Mesenchymal stem cell (in vitro differentiated cells and primary cell): Measurements from ENCODE around the gene CAVIN1.
"Not testable (repeated sequence)": the region's sequence is repeated elsewhere in the genome, so short reads cannot be mapped to it uniquely, and the experiment has no call there.

Source experiments
- DNase-seq: peaks from one replicate; pipeline ENCODE4 v3.0.0-alpha.2; 2013
- H2AFZ ChIP-seq: one replicate; pipeline ENCODE4 v1.6.1; 2013; ENCODE audit warnings: low read depth, mild to moderate bottlenecking, control low read depth, inconsistent platforms, low read length, moderate library complexity
- H2AK5ac ChIP-seq: 2 replicates; pipeline ENCODE4 v1.6.1; 2013; ENCODE audit warnings: low read length, moderate library complexity, mild to moderate bottlenecking, inconsistent platforms; ENCODE audit not compliant: severe bottlenecking
- H2BK120ac ChIP-seq: one replicate; pipeline ENCODE4 v1.6.1; 2013; ENCODE audit warnings: low read depth, mild to moderate bottlenecking, inconsistent platforms, low read length, moderate library complexity
- H2BK12ac ChIP-seq, 2 experiments: one replicate each; pipeline ENCODE4 v1.6.1; 2013; ENCODE audit warnings: inconsistent platforms in 2 of 2, low read length in 2 of 2, mild to moderate bottlenecking in 2 of 2, moderate library complexity in 2 of 2, control low read depth in 1 of 2
- H2BK15ac ChIP-seq: one replicate; pipeline ENCODE4 v1.6.1; 2013; ENCODE audit warnings: mild to moderate bottlenecking, low read depth, inconsistent platforms; ENCODE audit not compliant: poor library complexity, severe bottlenecking
- H2BK5ac ChIP-seq: 2 replicates; pipeline ENCODE4 v1.6.1; 2013; ENCODE audit warnings: low read depth, mild to moderate bottlenecking, low read length, control low read depth, inconsistent platforms; ENCODE audit not compliant: poor library complexity, severe bottlenecking
- H3K14ac ChIP-seq, 2 experiments: one replicate each; pipeline ENCODE4 v1.6.1; 2013; ENCODE audit warnings: inconsistent platforms in 2 of 2, low read length in 2 of 2, control low read depth in 1 of 2, mild to moderate bottlenecking in 1 of 2, moderate library complexity in 1 of 2
- H3K18ac ChIP-seq, 2 experiments: one replicate each; pipeline ENCODE4 v1.6.1; 2013; ENCODE audit warnings: inconsistent platforms in 2 of 2, low read length in 2 of 2, control low read depth in 1 of 2, low read depth in 1 of 2, mild to moderate bottlenecking in 1 of 2
- H3K23ac ChIP-seq, 2 experiments: one replicate each; pipeline ENCODE4 v1.6.1; 2013; ENCODE audit warnings: inconsistent platforms in 2 of 2, low read length in 2 of 2, mild to moderate bottlenecking in 2 of 2, moderate library complexity in 2 of 2, control low read depth in 1 of 2
- H3K27ac ChIP-seq: 2 replicates; pipeline ENCODE4 v1.5.1; 2013; ENCODE audit warnings: mild to moderate bottlenecking, moderate library complexity, low read length, control low read depth, inconsistent platforms; ENCODE audit not compliant: poor library complexity, severe bottlenecking
- H3K27me3 ChIP-seq, 2 experiments: 2 replicates each; pipeline versions ENCODE4 v1.6.1 to v1.7.0; 2013; ENCODE audit warnings: low read length in 2 of 2, mild to moderate bottlenecking in 2 of 2, moderate library complexity in 2 of 2, control low read depth in 1 of 2, inconsistent platforms in 1 of 2; ENCODE audit not compliant: control insufficient read depth in 1 of 2, insufficient read depth in 1 of 2
- H3K36me3 ChIP-seq, 2 experiments: 2 replicates each; pipeline versions ENCODE4 v1.6.1 to v1.7.0; 2013; ENCODE audit warnings: low read length in 2 of 2, control low read depth in 1 of 2, inconsistent platforms in 1 of 2, low read depth in 1 of 2, mild to moderate bottlenecking in 1 of 2; ENCODE audit not compliant: insufficient read depth in 2 of 2, control insufficient read depth in 1 of 2
- H3K4ac ChIP-seq, 2 experiments: one replicate each; pipeline ENCODE4 v1.6.1; 2013; ENCODE audit warnings: inconsistent platforms in 2 of 2, low read length in 2 of 2, mild to moderate bottlenecking in 2 of 2, moderate library complexity in 2 of 2, control low read depth in 1 of 2, low read depth in 1 of 2
- H3K4me1 ChIP-seq: 2 replicates; pipeline ENCODE4 v1.6.1; 2013; ENCODE audit warnings: low read depth, low read length, control low read depth; ENCODE audit not compliant: control insufficient read depth, insufficient read depth
- H3K4me2 ChIP-seq: 2 replicates; pipeline ENCODE4 v1.6.1; 2013; ENCODE audit warnings: low read length, mild to moderate bottlenecking, inconsistent platforms; ENCODE audit not compliant: poor library complexity, severe bottlenecking
- H3K4me3 ChIP-seq, 2 experiments: 2 replicates each; pipeline versions ENCODE4 v1.5.1 to v1.7.0; 2013; ENCODE audit warnings: low read length in 2 of 2, mild to moderate bottlenecking in 2 of 2, control low read depth in 1 of 2, low read depth in 1 of 2; ENCODE audit not compliant: insufficient read depth in 1 of 2
- H3K79me1 ChIP-seq: replicated peaks from 2 replicates; pipeline ENCODE4 v1.6.1; 2013; ENCODE audit warnings: mild to moderate bottlenecking, control low read depth, low read length, inconsistent platforms; ENCODE audit not compliant: poor library complexity, severe bottlenecking
- H3K9ac ChIP-seq: 2 replicates; pipeline ENCODE4 v1.7.0; 2013; ENCODE audit warnings: mild to moderate bottlenecking, low read length, moderate library complexity
- H3K9me3 ChIP-seq: 2 replicates; pipeline ENCODE4 v1.7.0; 2013; ENCODE audit warnings: mild to moderate bottlenecking, low read length; ENCODE audit not compliant: control insufficient read depth
- H4K8ac ChIP-seq: one replicate; pipeline ENCODE4 v1.6.1; 2013; ENCODE audit warnings: inconsistent platforms, mild to moderate bottlenecking, low read length, moderate library complexity
- H4K91ac ChIP-seq: one replicate; pipeline ENCODE4 v1.6.1; 2013; ENCODE audit warnings: mild to moderate bottlenecking, low read length, inconsistent platforms
- WGBS: methylation state at CpG from one replicate; pipeline ENCODE4 v1.1.7; 2013; ENCODE audit warnings: mixed read lengths; 5-methylcytosine and 5-hydroxymethylcytosine counted together

The CAVIN1 gene

DNA sequence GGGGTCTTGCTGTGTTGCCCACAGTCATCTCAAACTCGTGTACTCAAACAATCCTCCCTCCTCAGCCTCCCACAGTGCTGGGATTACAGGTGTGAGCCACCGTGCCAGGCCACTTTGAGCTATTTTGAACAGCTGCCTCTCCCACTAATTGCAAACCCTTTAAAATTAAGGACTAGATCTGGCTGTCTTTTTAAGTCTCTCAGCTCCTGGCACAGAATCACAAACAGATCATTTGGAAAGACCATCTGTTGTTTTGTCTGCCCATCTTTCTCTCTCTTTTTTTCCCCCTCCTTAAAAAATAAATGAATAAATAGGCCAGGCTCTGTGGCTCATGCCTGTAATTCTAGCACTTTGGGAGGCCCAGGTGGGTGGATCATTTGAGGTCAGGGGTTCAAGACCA lies 23.9 kb downstream of the CAVIN1 start:
- H2BK12ac ChIP-seq = no peak overlapping the region
- 84% methylated on average over 2 of the region's 2 CpGs for WGBS
- no peak overlapping the region for H4K8ac ChIP-seq
- H3K4me3 ChIP-seq = no peak overlapping the region
- H3K9me3 ChIP-seq = no peaks in the 10 kb centered on the region
- H2BK15ac ChIP-seq = no peak overlapping the region
- no peak overlapping the region for H3K27ac ChIP-seq
- H3K4me1 ChIP-seq = no peaks in the 10 kb centered on the region
- H2AK5ac ChIP-seq = no peak overlapping the region
- no peak overlapping the region for H3K4me2 ChIP-seq
- H2BK120ac ChIP-seq = no peak overlapping the region
- no peaks in the 10 kb centered on the region for H3K27me3 ChIP-seq
- H4K91ac ChIP-seq = no peak overlapping the region
- no peak overlapping the region for H3K18ac ChIP-seq
- H3K23ac ChIP-seq = no peak overlapping the region
- H3K79me1 ChIP-seq = peaks cover 9% of the 10 kb centered on the region
- peaks cover 16 to 25% of the 10 kb centered on the region in 2 experiments for H3K36me3 ChIP-seq
- H2BK5ac ChIP-seq = no peak overlapping the region
- no peak overlapping the region for H3K14ac ChIP-seq
- no peak for DNase-seq
- peak overlapping the region; percentile 48 for H3K9ac ChIP-seq
- H3K4ac ChIP-seq = no peak overlapping the region
- H2AFZ ChIP-seq = no peak overlapping the region

DNA sequence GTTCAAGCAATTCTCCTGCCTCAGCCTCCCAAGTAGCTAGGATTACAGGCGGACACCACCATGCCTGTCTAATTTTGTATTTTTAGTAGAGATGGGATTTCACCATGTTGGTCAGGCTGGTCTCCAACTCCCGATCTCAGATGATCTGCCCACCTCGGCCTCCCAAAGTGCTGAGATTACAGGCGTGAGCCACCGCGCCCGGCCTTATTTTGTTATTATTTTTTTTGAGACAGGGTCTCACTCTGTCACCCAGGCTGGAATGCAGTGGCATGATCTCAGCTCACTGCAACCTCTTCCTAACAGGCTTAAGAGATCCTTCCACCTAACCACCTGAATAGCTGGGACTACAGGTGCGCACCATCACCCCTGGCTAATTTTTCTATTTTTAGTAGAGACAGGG lies 27.5 kb downstream of the CAVIN1 start:
- not testable (repeated sequence) for H3K9me3 ChIP-seq, H3K4me3 ChIP-seq, H3K9ac ChIP-seq, H2BK15ac ChIP-seq, H2BK12ac ChIP-seq, H4K8ac ChIP-seq, H3K36me3 ChIP-seq, H2AFZ ChIP-seq, H4K91ac ChIP-seq, H3K23ac ChIP-seq, H3K4ac ChIP-seq, H3K18ac ChIP-seq, H2AK5ac ChIP-seq, H3K4me1 ChIP-seq, DNase-seq, H2BK120ac ChIP-seq, H2BK5ac ChIP-seq, H3K27ac ChIP-seq, H3K14ac ChIP-seq, H3K4me2 ChIP-seq, H3K79me1 ChIP-seq, H3K27me3 ChIP-seq
- WGBS = 97% methylated on average over 8 of the region's 8 CpGs

DNA sequence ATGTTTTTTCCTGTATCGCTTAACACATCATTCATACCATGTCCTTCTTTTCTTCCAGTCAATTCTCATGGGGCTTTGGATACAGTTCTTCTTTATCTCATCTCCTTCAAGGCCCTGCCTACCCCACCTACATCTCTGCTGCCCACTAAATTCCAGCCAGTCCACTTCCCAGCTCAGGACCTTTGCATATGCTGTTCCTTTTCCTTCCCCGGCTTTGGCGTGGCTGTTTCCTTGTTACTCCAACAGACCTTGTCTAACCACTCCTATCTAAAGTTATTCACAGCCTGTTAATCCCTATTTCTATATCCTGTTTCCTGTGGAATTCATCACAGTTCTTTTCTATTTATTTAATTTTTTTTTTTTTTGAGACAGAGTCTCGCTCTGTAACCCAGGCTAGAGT lies 28.2 kb downstream of the CAVIN1 start:
- no peak overlapping the region for H2BK120ac ChIP-seq
- H4K8ac ChIP-seq = no peak overlapping the region
- no peak overlapping the region for H2BK5ac ChIP-seq
- no peak overlapping the region for H2BK15ac ChIP-seq
- no peak for DNase-seq
- H3K9me3 ChIP-seq = no peaks in the 10 kb centered on the region
- H3K23ac ChIP-seq = no peak overlapping the region
- H3K4me2 ChIP-seq = no peak overlapping the region
- H3K27ac ChIP-seq = no peak overlapping the region
- no peaks in the 10 kb centered on the region for H3K36me3 ChIP-seq
- no peaks in the 10 kb centered on the region for H3K4me1 ChIP-seq
- H4K91ac ChIP-seq = no peak overlapping the region
- peak overlapping the region; percentile 38 for H2AK5ac ChIP-seq
- H2BK12ac ChIP-seq = no peak overlapping the region
- H2AFZ ChIP-seq = no peak overlapping the region
- no peak overlapping the region for H3K14ac ChIP-seq
- H3K9ac ChIP-seq = no peak overlapping the region
- 100% methylated on average over 4 of the region's 4 CpGs for WGBS
- no peaks in the 10 kb centered on the region for H3K79me1 ChIP-seq
- H3K18ac ChIP-seq = no peak overlapping the region
- no peaks in the 10 kb centered on the region for H3K27me3 ChIP-seq
- no peak overlapping the region for H3K4ac ChIP-seq
- no peak overlapping the region for H3K4me3 ChIP-seq

DNA sequence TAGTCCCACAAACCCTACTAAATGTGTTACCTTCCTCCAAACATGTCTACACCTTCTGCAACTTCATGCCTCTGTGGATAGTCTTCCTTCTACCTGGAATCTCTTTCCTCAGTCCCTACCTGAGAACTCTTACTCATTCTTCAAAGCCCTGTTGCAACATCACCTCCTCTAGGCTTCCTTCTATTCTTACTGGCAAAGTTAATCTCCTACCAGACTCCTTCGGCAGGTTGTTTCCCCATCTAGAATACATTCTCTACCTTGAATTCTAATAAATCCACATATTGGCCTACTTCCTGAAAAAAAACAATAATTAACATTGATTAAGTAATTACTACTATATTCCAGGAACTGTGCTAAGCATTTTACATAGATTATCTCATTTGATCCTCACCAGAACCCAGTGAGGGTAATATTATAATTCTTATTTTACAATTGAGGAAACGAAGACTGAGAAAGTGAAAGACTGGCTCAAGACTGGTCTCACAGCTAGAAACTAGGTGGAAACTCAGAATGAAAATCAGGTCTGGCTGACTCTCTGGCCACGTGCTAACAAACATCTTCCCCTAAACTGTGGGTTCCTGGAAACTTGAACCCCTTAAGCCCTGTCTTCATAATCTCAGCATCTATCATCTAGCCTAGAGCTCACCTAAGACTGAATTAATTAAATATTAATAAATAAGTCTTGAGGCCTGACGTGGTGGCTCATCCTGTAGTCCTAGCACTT lies 30.2 kb downstream of the CAVIN1 start:
- H2BK12ac ChIP-seq = no peak overlapping the region
- WGBS = 92% methylated on average over 3 of the region's 4 CpGs
- H3K4me3 ChIP-seq = no peak overlapping the region
- no peak overlapping the region for H3K18ac ChIP-seq
- H3K4me1 ChIP-seq = peaks cover 4% of the 10 kb centered on the region
- H3K9me3 ChIP-seq = no peaks in the 10 kb centered on the region
- no peak overlapping the region for H4K8ac ChIP-seq
- H3K79me1 ChIP-seq = no peaks in the 10 kb centered on the region
- no peak for DNase-seq
- H3K9ac ChIP-seq = no peak overlapping the region
- no peak overlapping the region for H4K91ac ChIP-seq
- no peak overlapping the region for H3K27ac ChIP-seq
- no peaks in the 10 kb centered on the region for H3K36me3 ChIP-seq
- no peak overlapping the region for H2BK120ac ChIP-seq
- no peak overlapping the region for H3K4ac ChIP-seq
- no peak overlapping the region for H2AK5ac ChIP-seq
- H3K27me3 ChIP-seq = no peaks in the 10 kb centered on the region
- no peak overlapping the region for H3K14ac ChIP-seq
- no peak overlapping the region for H2BK15ac ChIP-seq
- H3K23ac ChIP-seq = no peak overlapping the region
- no peak overlapping the region for H3K4me2 ChIP-seq
- H2BK5ac ChIP-seq = no peak overlapping the region
- no peak overlapping the region for H2AFZ ChIP-seq
